CMK (cell line): Measurements from ENCODE around the gene PGLYRP2.
"Not testable (repeated sequence)": the region's sequence is repeated elsewhere in the genome, so short reads cannot be mapped to it uniquely, and the experiment has no call there.

Experiments
- DNase-seq: peaks from one replicate; pipeline ENCODE4 v3.0.0-alpha.2; 2010; ENCODE audit warnings: low read depth

The PGLYRP2 gene, protein sequence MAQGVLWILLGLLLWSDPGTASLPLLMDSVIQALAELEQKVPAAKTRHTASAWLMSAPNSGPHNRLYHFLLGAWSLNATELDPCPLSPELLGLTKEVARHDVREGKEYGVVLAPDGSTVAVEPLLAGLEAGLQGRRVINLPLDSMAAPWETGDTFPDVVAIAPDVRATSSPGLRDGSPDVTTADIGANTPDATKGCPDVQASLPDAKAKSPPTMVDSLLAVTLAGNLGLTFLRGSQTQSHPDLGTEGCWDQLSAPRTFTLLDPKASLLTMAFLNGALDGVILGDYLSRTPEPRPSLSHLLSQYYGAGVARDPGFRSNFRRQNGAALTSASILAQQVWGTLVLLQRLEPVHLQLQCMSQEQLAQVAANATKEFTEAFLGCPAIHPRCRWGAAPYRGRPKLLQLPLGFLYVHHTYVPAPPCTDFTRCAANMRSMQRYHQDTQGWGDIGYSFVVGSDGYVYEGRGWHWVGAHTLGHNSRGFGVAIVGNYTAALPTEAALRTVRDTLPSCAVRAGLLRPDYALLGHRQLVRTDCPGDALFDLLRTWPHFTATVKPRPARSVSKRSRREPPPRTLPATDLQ

GRCh38 chr19:15479391-15480345, at the start of gene PGLYRP2:
Gene PGLYRP2 (minus strand): TSS chr19:15479501. CDS start chr19:15479371, 130 bp downstream.
- no peak for DNase-seq

DNA sequence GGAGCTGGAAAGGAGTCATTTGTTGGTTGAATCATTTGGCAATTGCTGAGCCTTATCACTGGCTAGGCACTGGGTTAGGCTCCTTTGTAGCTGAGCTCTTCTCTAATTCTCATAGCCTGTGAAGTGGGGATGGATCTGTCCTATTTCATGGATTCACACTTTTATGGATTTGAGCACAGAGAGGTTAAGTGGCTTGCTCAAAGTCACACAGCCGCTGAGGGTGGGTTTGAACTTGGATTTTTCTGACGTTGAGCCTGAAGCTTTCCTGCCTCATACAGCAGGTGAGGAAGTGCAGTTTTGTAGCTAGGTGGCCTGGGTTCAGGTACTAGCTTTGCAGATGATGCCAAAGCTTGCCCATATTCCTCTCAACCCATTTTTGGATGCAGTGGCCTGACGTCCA, 48.4 kb upstream of the PGLYRP2 start:
- no peak for DNase-seq

DNA sequence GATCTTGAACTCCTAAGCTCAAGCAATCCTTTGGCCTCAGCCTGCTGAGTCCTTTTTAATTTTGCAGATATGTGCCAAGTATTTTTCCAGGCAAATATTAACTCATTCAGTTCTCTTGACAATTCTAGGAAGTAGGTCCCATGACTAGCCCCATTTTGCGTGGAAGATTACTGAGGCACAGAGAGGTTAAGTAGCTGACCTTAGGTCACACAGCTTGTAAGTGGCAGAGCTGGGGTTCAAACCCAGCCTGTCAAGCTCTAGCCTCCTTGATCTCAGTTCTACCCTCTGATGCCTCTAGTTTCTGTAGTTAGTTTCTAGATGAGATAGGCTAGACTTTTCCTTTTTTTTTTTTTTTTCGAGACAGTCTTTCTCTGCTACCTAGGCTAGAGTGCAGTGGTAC, 47.1 kb upstream of the PGLYRP2 start:
- no peak for DNase-seq

DNA sequence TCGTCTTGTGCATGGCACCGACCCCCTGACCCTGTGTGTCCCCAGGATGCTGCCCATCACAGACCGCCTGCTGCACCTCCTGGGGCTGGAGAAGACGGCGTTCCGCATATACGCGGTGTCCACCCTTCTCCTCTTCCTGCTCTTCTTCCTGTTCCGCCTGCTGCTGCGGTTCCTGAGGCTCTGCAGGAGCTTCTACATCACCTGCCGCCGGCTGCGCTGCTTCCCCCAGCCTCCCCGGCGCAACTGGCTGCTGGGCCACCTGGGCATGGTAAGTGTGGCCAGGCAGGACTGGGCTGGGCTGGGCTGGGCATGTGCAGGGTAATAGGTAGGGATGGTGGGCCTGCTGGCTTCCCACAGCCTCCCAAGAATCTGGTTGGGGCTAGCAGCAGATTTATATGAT, 46.0 kb upstream of the PGLYRP2 start:
- no peak for DNase-seq

DNA sequence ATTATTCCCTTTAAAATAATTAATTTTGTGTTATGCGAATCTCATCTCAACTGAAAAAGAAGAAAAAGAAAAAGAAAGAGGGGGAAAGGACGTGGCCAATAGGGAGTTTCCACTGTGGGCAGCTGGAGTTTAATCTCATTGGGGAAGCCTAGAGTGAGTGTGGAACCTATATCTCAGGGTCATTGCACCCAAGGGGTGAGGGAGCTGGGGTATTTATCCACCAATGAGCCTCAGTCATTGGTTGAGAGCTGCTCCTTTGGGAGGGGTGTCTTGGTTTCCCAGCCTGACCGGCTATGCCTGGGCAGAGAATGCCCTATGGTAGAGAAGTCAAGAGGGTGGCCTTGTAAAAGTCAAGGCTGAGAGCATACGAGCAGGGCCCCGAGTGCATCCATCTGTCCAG, 45.5 kb upstream of the PGLYRP2 start:
- DNase-seq: no peak

DNA sequence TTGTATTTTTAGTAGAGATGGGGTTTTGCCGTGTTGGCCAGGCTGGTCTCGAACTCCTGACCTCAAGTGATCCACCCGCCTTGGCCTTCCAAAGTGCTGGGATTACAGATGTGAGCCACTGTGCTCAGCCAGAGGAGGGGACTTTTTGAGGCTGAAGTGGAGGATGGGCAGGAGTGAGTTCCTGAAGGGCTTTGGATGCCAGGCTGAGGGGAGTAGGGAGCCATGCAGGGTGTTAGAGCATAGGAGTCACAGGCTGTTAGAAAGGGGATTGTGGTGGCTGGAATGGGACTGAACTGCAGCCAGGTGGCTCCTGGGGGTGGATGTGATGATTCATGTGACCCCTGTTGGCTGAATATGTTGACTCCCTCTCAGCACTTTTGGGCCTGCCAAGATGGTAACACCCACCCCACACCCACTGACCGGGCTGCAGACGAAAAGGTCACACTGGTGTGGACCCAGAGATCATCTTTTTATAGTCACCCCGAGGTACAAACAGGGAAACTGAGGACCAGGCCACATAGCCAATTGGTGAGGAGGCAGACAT, 40.2 kb upstream of the PGLYRP2 start:
- DNase-seq: no peak

DNA sequence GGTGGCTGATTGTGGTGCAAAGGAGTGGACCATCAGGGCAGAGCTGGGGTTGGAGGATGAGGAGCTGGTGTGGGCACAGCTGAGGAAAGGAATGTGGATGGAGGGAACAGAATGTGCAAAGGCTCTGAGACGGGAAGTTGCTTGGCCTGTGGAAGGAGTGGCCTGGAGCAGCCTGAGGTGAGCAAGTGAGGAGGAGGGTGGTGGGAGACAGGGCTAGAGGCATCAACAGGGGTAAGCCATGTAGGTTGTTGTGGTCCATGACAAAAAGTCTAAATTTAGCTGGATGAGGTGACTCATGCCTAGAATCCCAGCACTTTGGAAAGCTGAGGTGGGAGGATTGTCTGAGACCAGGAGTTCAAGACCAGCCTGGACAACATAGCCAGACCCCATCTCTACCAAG, 38.5 kb upstream of the PGLYRP2 start:
- no peak for DNase-seq

DNA sequence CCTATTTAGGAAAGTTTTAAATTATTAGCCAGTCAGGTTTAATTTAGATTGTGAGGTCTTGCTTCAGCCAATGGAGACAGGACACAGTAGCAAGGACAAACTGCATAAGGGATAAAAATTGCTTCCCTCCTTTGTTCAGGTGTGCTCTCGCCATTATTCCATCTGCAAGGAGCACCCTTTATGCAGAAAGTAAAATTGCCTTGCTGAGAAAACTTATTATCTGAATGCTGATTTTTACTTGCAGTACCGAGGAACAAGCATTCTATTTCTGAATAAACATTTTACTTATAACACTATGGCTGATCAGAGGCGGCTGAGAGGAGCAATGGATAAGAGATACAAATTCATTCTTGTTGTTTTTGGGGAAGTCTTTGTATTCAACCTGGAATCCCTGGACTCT, 37.1 kb upstream of the PGLYRP2 start:
- DNase-seq: no peak

DNA sequence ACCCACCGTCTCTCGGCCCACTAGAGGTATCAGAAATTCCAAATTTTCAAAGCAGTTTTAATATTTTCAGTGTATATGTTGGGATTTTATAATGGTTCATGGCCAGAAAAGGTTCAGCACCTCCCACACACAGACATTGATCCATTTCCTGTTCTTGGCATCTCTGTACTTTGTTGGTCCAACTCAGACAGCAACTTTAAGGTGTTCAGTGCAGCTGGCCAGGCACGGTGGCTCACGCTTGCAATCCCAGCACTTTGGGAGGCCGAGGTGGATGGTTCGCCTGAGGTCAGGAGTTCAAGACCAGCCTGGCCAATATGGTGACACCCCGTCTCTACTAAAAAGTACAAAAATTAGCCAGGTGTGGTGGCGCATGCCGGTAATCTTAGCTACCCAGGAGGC, 35.9 kb upstream of the PGLYRP2 start:
- not testable (repeated sequence) for DNase-seq

DNA sequence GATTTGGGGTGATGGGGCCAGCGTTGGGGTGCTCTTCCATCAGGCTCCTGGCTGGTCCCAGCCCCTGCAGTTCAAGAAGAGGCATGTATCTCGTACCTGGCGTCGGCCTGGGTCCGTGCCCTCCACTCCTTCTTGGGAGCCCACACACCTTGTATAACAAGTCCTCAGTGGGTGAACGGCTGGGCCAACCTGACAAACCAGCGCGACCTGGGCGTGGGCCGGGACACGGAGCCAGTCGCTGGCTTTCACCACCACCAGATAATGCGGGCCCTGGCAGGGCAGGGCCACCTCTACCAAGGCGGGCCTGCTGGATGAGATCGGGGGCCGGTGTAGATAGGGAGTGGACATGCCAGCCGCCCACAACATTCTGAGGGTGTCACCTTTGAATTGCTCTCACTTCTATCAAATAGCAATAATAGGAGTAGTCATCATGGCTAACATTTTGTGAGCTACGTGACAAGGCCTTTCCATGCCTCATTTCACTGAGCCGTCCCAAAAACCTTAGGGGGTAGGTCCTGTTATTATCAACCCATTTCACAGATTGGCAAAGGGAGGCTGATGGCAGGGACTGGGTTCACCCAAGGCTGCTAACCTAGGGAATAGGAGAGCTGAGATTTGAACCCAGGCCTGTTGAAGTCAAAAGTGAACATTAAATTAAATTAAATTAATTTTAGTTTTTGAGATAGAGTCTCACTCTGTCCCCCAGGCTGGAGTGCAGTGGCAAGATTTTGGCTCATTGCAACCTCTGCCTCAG, 32.5 kb upstream of the PGLYRP2 start:
- no peak for DNase-seq

DNA sequence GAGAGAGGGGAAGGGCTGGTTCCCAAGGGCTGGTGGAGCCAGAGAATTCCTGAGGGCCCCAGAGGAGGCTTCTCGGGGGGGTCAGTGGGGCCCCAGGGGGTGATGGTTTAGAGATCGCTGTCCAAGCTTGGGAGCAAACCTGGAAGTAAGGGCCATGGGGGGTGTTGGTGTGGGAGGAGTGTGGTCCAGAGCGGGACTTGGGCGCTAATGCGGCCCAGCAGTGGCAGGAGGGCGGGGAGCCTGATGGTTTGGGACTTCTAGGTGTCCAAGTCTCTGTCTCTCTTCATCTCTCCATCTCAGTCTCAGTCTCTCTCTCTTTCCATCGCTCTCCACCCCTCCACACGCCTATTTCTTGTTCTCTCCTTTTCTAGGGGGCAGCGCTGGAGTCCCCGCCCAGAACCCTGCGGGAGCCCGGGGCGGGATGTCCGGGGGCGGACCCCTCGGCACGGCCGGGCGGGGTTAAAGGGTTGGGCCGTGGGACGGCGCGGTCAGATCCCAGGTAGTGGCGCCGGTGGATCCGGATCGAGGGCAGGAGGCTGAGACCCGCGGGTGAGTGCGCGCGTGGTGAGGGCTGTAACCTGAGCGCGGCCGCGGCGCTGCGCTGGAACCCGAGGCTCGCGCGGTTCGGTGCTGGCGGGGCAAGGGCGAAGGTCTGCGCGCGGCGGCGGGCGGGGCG, 28.9 kb upstream of the PGLYRP2 start, which contains the start of gene CYP4F22:
TSS of gene CYP4F22 (plus strand) at position 491 of the 676 bp plus-strand sequence. CDS start 16,812 bp downstream, outside the sequence.
- DNase-seq: no peak

DNA sequence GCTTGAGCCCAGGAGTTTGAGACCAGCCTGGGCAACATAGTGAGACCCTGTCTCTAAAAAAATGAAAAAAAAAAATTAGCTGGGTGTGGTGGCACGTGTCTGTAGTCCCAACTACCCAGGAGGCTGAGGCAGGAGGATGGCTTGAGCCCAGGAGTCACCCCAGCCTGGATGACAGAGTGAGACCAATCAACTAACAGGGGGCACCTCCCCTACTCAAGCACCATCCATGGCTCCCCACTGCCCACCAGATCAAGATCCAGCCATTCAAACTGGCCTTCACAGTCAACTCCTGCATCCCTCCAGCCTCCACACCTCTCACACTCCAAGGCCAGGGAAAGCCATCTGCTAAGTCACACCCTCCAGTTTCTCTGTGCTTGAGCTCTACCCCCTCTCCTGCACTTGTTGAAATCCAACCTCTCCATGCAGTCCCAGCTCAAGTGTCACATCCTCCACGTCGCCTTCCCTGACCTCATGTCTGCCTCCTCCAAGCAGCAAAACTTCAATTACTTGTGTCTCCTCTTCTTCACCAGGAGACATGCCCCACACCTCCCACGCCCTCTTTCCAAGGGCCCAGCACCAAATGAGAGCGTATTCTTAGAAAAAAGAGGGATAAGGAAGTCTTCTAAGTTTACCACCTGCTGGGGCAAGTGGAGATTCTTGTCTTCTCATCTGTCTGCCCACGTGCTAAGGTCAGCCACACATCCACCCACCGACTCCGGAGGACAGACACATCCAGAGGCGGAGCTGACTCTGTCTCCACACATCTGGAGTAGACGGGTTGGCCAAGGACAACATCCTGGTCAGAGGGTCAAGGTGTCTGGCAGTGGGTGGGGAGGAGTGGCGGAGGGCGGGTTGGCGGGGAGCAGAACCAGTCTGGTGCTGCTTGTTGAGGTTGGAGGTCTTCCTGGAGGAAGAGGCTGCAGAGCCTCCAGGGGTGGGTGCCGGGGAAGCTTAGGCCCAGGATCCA, 28.1 kb upstream of the PGLYRP2 start:
- DNase-seq: peak; percentile 26

- DNase-seq: no peak
These were observed 26.8 kb upstream of the PGLYRP2 start for GRCh38 chr19:15506074-15506571.

- DNase-seq: no peak
These were observed 23.0 kb upstream of the PGLYRP2 start for GRCh38 chr19:15502264-15502663.

DNA sequence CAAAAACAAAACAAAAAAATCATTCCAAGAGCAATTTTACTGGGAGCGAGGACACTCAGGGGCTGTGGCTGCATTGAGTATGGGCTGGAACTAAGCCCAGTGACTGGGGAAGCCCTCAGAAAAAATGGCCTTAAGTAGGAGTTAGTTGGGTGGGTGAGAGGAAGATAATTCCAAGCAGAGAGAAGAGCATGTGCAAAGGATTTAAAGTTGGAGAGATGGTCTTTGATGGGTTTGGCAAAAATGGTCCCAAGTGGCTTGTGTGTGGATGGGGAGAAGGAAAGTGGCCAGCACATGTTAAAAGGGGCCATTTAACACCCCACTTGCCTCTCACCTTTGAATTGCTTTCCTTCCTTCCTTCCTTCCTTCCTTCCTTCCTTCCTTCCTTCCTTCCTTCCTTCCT, 22.3 kb upstream of the PGLYRP2 start:
- no peak for DNase-seq

DNA sequence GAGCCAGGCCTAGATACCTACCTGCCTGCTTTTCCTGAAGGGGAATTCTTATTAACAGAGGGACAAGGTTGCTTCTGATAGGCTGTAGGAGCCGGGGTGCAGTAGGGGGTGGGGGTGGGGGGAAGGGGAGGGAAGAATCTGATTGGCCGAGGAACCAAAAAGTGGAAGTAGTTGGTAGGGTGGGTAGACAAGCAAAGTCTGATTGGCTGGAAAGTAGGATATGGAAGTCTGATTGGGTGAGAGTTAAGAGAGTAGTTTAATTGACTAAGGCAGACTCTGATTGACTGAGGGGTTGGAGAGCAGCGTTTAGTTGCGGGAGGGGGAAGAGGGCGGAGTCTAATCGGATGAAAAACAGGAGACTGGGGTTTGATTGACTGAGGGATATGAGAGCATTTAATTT, 19.6 kb upstream of the PGLYRP2 start:
- no peak for DNase-seq

- DNase-seq: no peak
These were observed 19.0 kb upstream of the PGLYRP2 start for GRCh38 chr19:15498156-15498858.

DNA sequence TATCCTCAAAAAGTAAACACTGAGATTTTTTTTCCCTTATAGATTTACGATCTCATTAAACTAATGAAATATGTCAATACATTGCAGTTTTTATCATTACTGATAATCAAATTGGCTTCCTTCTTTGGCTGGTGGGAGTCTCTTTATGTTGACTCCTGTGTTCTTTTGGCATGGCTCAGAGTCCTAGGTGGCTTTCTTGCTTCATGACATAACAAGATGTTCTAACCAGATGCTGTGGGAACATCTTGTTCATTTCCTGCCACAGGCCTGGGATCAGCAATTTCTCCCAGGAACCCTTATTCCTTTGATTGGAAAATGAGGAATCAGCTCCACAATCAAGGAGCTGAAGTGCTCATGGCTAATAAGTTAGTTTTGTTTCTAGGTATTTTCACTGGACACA, 15.8 kb upstream of the PGLYRP2 start:
- no peak for DNase-seq
